ENCODE measurements around the gene HSF2. TPM values are rescaled to one million over a fixed set of nuclear protein-coding genes. Genes with fewer than 3 reads are reported as not detected.
"Not testable (repeated sequence)": the region's sequence is repeated elsewhere in the genome, so short reads cannot be mapped to it uniquely, and the experiment has no call there.

The HSF2 gene
- total RNA-seq, 1 donor from 2014 or later = 12.3 TPM

DNA sequence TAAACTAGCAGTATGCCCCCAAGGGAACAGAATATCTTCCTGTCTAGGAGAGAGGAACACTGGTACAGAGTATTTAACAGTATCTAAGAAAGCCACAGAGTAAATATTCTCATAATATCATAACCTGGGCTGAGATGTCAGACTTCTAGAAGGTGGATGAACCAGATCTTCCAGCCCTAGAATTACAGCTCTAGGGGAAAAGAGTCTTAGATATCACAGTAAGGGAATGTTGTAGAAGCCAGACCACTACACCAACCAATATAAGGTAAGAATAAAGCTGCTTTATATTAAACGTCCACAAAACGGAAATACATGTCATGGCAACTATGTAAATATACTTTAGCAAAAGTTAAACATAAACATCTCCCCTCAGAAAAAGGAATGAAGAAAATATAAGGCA, 59.8 kb downstream of the HSF2 start:
- Mint-ChIP-seq H3K27ac (ENCODE audit: unreplicated experiment) (peak overlapping the region; percentile 61), H3K4me1 (ENCODE audit: low read depth) (peaks cover 59% of the 10 kb centered on the region), H3K9me3 (ENCODE audit: low read depth) (no peaks in the 10 kb centered on the region), H3K27me3 (ENCODE audit: low read depth) (no peaks in the 10 kb centered on the region), H3K4me3 (ENCODE audit: unreplicated experiment) (no peak overlapping the region), H3K36me3 (ENCODE audit: low read depth) (peaks cover 16% of the 10 kb centered on the region)
- DNase-seq (ENCODE audit: low spot score) = no peak
- no peak for TF ChIP-seq CTCF (IDR thresholded peaks at IDR 0.05)

GRCh38 chr6:122459865-122460416, 60.5 kb downstream of the HSF2 start:
- not testable (repeated sequence) for H3K27me3 Mint-ChIP-seq (ENCODE audit: low read depth); DNase-seq (ENCODE audit: low spot score); H3K9me3 Mint-ChIP-seq (ENCODE audit: low read depth); H3K27ac Mint-ChIP-seq (ENCODE audit: unreplicated experiment); H3K4me3 Mint-ChIP-seq (ENCODE audit: unreplicated experiment)
- Mint-ChIP-seq H3K4me1 (ENCODE audit: low read depth) (peaks cover 62% of the 10 kb centered on the region), H3K36me3 (ENCODE audit: low read depth) (peaks cover 13% of the 10 kb centered on the region)

DNA sequence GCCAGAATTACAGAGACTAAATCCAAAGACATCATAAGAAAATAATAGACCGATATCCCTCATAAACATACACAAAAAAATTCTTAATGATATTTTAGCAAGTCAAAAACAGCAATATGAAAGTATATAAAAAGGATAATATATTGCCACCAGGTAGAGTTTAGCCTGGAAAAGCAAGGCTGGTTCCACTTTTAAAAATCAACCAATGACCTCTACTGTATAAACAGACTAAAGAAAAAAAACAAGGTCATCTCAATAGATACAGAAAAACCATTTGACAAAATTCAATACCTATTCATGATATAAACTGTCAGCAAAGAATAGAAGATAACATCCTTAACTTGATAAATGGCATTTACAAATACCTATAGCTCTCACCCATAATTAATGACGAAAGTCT, 62.4 kb downstream of the HSF2 start:
- no peaks in the 10 kb centered on the region for H3K27me3 Mint-ChIP-seq (ENCODE audit: low read depth)
- H3K4me1 Mint-ChIP-seq (ENCODE audit: low read depth) = peaks cover 66% of the 10 kb centered on the region
- H3K36me3 Mint-ChIP-seq (ENCODE audit: low read depth) = peaks cover 7% of the 10 kb centered on the region
- H3K9me3 Mint-ChIP-seq (ENCODE audit: low read depth) = no peaks in the 10 kb centered on the region
- no peak for DNase-seq (ENCODE audit: low spot score)
- no peak for TF ChIP-seq CTCF (IDR thresholded peaks at IDR 0.05)
- no peak overlapping the region for H3K27ac Mint-ChIP-seq (ENCODE audit: unreplicated experiment)
- no peak overlapping the region for H3K4me3 Mint-ChIP-seq (ENCODE audit: unreplicated experiment)

DNA sequence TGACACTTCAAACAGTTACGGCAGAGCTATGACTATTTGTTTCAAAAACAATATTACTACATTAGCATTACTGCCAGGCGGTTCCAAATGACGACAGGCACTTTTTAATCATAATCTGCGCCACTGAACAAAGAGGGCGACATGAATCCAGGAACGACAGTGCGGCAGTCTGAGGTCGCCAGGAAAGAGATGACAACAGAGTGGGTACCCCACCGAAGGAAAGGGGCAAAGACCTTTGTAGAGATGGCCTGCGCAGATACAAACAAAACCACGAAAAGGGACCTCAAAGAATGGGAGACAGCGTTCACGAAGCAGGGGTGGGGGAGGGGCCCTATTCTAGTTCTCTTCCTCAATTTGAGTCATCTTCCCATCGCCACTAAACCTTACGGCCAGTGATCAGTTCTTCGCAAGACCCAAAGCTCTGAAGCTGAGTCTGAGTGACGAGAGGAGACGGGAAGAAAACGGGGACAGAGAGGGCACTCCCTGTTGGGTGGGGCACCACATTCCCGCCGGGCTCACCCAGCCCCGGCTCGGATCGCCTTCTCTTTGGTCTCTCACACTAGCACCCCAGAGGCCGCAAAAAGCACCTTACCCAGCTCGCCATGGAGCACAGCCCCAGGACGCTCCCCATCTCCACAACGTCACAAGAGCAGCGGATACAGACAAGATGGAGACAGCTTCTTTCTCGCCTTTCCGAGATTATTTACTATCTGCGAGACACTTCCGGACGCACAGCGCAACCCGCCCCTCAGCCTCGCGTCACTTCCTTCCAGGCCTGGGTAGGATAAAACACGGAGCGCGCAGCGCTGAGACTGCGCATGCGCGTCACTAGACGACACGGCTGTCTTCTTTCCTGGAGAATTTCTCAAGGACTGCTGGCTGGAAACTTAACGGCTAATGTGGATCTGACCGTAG, 71.9 kb downstream of the HSF2 start, which contains the start of gene SERINC1:
TSS of gene SERINC1 (minus strand) at position 701 of the 915 bp plus-strand sequence. CDS start at position 631, 70 bp downstream.
- peak; percentile 96 for DNase-seq (ENCODE audit: low spot score)
- H3K4me1 Mint-ChIP-seq (ENCODE audit: low read depth) = peaks cover 42% of the 10 kb centered on the region
- H3K4me3 Mint-ChIP-seq (ENCODE audit: unreplicated experiment) = peak within 1 kb of the TSS; percentile 97
- H3K36me3 Mint-ChIP-seq (ENCODE audit: low read depth) = peaks cover 3% of the 10 kb centered on the region
- H3K9me3 Mint-ChIP-seq (ENCODE audit: low read depth) = no peaks in the 10 kb centered on the region
- peak within 1 kb of the TSS; percentile 100 for H3K27ac Mint-ChIP-seq (ENCODE audit: unreplicated experiment)
- TF ChIP-seq CTCF (IDR thresholded peaks at IDR 0.05) = no peak
- no peaks in the 10 kb centered on the region for H3K27me3 Mint-ChIP-seq (ENCODE audit: low read depth)

GRCh38 chr6:122472022-122472340, 72.5 kb downstream of the HSF2 start:
- Mint-ChIP-seq H3K27ac (ENCODE audit: unreplicated experiment) (peak overlapping the region; percentile 100), H3K9me3 (ENCODE audit: low read depth) (no peaks in the 10 kb centered on the region), H3K4me3 (ENCODE audit: unreplicated experiment) (peak overlapping the region; percentile 97), H3K4me1 (ENCODE audit: low read depth) (peaks cover 39% of the 10 kb centered on the region), H3K36me3 (ENCODE audit: low read depth) (peaks cover 1% of the 10 kb centered on the region), H3K27me3 (ENCODE audit: low read depth) (no peaks in the 10 kb centered on the region)
- no peak for DNase-seq (ENCODE audit: low spot score)
- no peak for TF ChIP-seq CTCF (IDR thresholded peaks at IDR 0.05)

Measured in chondrocyte (in vitro differentiated cells).